Activated naive CD4-positive, alpha-beta T cell treated with anti-CD3 and anti-CD28 coated beads, Interleukin-2, amount 10 ng/mL, durations not matched to agents 7 days and 5 days (primary cell): ENCODE data around the gene MMP13.
"Not testable (repeated sequence)": the region's sequence is repeated elsewhere in the genome, so short reads cannot be mapped to it uniquely, and the experiment has no call there.

ENCODE experiments used
- CTCF ChIA-PET: fragments of 350-600 bp; sonication (Branson Sonifier 250); formaldehyde crosslinking; loops from one replicate; lab custom pipeline; 2021; ENCODE audit warnings: antibody characterized with exemption; lab: Charles Lee
- DNase-seq: peaks from one replicate; pipeline ENCODE4 v3.0.0-alpha.2; 2020
- H3K27ac Mint-ChIP-seq: one replicate; pipeline ENCODE4 v1.8.0; 2021; ENCODE audit warnings: mild to moderate bottlenecking, moderate library complexity, mixed read lengths
- H3K27me3 Mint-ChIP-seq: one replicate; pipeline ENCODE4 v1.8.0; 2021; ENCODE audit warnings: mild to moderate bottlenecking, mixed read lengths
- H3K36me3 Mint-ChIP-seq: one replicate; pipeline ENCODE4 v1.8.0; 2021; ENCODE audit warnings: mixed read lengths
- H3K4me1 Mint-ChIP-seq: one replicate; pipeline ENCODE4 v1.8.0; 2021; ENCODE audit warnings: mixed read lengths
- H3K4me3 Mint-ChIP-seq: one replicate; pipeline ENCODE4 v1.8.0; 2021; ENCODE audit warnings: mild to moderate bottlenecking, moderate library complexity, mixed read lengths
- H3K9me3 Mint-ChIP-seq: one replicate; pipeline ENCODE4 v1.8.0; 2021; ENCODE audit warnings: mixed read lengths

The MMP13 gene

GRCh38 chr11:102928247-102928646, 27.3 kb downstream of the MMP13 start:
- Mint-ChIP-seq H3K27ac (no peak overlapping the region), H3K9me3 (no peaks in the 10 kb centered on the region), H3K4me1 (no peaks in the 10 kb centered on the region), H3K36me3 (no peaks in the 10 kb centered on the region), H3K27me3 (peaks cover 8% of the 10 kb centered on the region), H3K4me3 (no peak overlapping the region)
- no peak for DNase-seq
- CTCF ChIA-PET: interaction anchor here (0.9 kb wide), 1 partner anchor 8 kb away, joined by 3 read pairs; no protein-coding TSS in a partner anchor

GRCh38 chr11:102927624-102927990, 27.9 kb downstream of the MMP13 start:
- Mint-ChIP-seq H3K27me3 (peaks cover 12% of the 10 kb centered on the region), H3K4me1 (no peaks in the 10 kb centered on the region), H3K27ac (no peak overlapping the region), H3K4me3 (no peak overlapping the region), H3K36me3 (no peaks in the 10 kb centered on the region), H3K9me3 (no peaks in the 10 kb centered on the region)
- DNase-seq: no peak
- CTCF ChIA-PET: interaction anchor here (1.6 kb wide), 1 partner anchor 263 kb away, joined by 4 read pairs; no protein-coding TSS in a partner anchor

GRCh38 chr11:102926961-102927623, 28.4 kb downstream of the MMP13 start:
- CTCF ChIA-PET: interaction anchor here (1.5 to 1.6 kb wide), 2 partner anchors 13 to 263 kb away, joined by 3 to 4 read pairs; no protein-coding TSS in a partner anchor
- peaks cover 14% of the 10 kb centered on the region for H3K27me3 Mint-ChIP-seq
- no peak for DNase-seq
- no peaks in the 10 kb centered on the region for H3K4me1 Mint-ChIP-seq
- H3K36me3 Mint-ChIP-seq: no peaks in the 10 kb centered on the region
- no peak overlapping the region for H3K4me3 Mint-ChIP-seq
- H3K27ac Mint-ChIP-seq: no peak overlapping the region
- no peaks in the 10 kb centered on the region for H3K9me3 Mint-ChIP-seq

- CTCF ChIA-PET: interaction anchor here (1.5 to 1.6 kb wide), 2 partner anchors 14 to 262 kb away, joined by 3 to 4 read pairs; no protein-coding TSS in a partner anchor
- no peak overlapping the region for H3K4me3 Mint-ChIP-seq
Measured at GRCh38 chr11:102926517-102926916, 29.0 kb downstream of the MMP13 start.

GRCh38 chr11:102925988-102926387, 29.5 kb downstream of the MMP13 start:
- H3K4me1 Mint-ChIP-seq: no peaks in the 10 kb centered on the region
- no peaks in the 10 kb centered on the region for H3K36me3 Mint-ChIP-seq
- no peak overlapping the region for H3K4me3 Mint-ChIP-seq
- H3K27ac Mint-ChIP-seq: no peak overlapping the region
- H3K9me3 Mint-ChIP-seq: no peaks in the 10 kb centered on the region
- CTCF ChIA-PET: interaction anchor here (1.5 to 1.6 kb wide), 2 partner anchors 14 to 261 kb away, joined by 3 to 4 read pairs; no protein-coding TSS in a partner anchor
- peaks cover 11% of the 10 kb centered on the region for H3K27me3 Mint-ChIP-seq
- no peak for DNase-seq

More at GRCh38 chr11:102926517-102926916, 29.0 kb downstream of the MMP13 start:
- Mint-ChIP-seq H3K4me1 (no peaks in the 10 kb centered on the region), H3K27ac (no peak overlapping the region), H3K36me3 (no peaks in the 10 kb centered on the region), H3K9me3 (no peaks in the 10 kb centered on the region), H3K27me3 (peaks cover 12% of the 10 kb centered on the region)
- DNase-seq: no peak

- CTCF ChIA-PET: no interaction called here
- no peak overlapping the region for H3K27ac Mint-ChIP-seq
- no peaks in the 10 kb centered on the region for H3K36me3 Mint-ChIP-seq
- no peaks in the 10 kb centered on the region for H3K9me3 Mint-ChIP-seq
- DNase-seq: no peak
- H3K4me3 Mint-ChIP-seq: no peak overlapping the region
- peaks cover 5% of the 10 kb centered on the region for H3K4me1 Mint-ChIP-seq
- peaks cover 11% of the 10 kb centered on the region for H3K27me3 Mint-ChIP-seq
Measured at GRCh38 chr11:102924851-102925380, 30.6 kb downstream of the MMP13 start.

- CTCF ChIA-PET: interaction anchor here (1.1 to 1.5 kb wide), 2 partner anchors 18 to 20 kb away, joined by 3 to 5 read pairs; no protein-coding TSS in a partner anchor
- Mint-ChIP-seq H3K27ac (no peak overlapping the region), H3K9me3 (no peaks in the 10 kb centered on the region), H3K36me3 (no peaks in the 10 kb centered on the region), H3K4me1 (peaks cover 5% of the 10 kb centered on the region), H3K27me3 (peaks cover 14% of the 10 kb centered on the region), H3K4me3 (no peak overlapping the region)
- DNase-seq: no peak
Measured at GRCh38 chr11:102921587-102922220, 33.8 kb downstream of the MMP13 start.

- Mint-ChIP-seq H3K36me3 (no peaks in the 10 kb centered on the region), H3K4me3 (no peak overlapping the region), H3K9me3 (no peaks in the 10 kb centered on the region), H3K27me3 (peaks cover 15% of the 10 kb centered on the region), H3K4me1 (peaks cover 5% of the 10 kb centered on the region), H3K27ac (no peak overlapping the region)
- no peak for DNase-seq
- CTCF ChIA-PET: interaction anchor here (0.9 to 1.2 kb wide), 3 partner anchors 8 to 89 kb away, joined by 3 to 7 read pairs (median 3); no protein-coding TSS in a partner anchor
Measured at GRCh38 chr11:102920118-102920684, 35.3 kb downstream of the MMP13 start.

GRCh38 chr11:102915044-102915375, 40.5 kb downstream of the MMP13 start:
- no peaks in the 10 kb centered on the region for H3K9me3 Mint-ChIP-seq
- no peaks in the 10 kb centered on the region for H3K36me3 Mint-ChIP-seq
- peaks cover 2% of the 10 kb centered on the region for H3K4me1 Mint-ChIP-seq

GRCh38 chr11:102914238-102915043, 41.1 kb downstream of the MMP13 start:
- H3K4me3 Mint-ChIP-seq: no peak overlapping the region
- no peaks in the 10 kb centered on the region for H3K9me3 Mint-ChIP-seq
- no peaks in the 10 kb centered on the region for H3K4me1 Mint-ChIP-seq
- peaks cover 11% of the 10 kb centered on the region for H3K27me3 Mint-ChIP-seq
- H3K36me3 Mint-ChIP-seq: no peaks in the 10 kb centered on the region
- CTCF ChIA-PET: interaction anchor here (1.0 to 1.6 kb wide), 8 partner anchors 15 to 143 kb away, joined by 3 to 18 read pairs (median 6); no protein-coding TSS in a partner anchor
- no peak overlapping the region for H3K27ac Mint-ChIP-seq
- DNase-seq: no peak

More at GRCh38 chr11:102915044-102915375, 40.5 kb downstream of the MMP13 start:
- Mint-ChIP-seq H3K4me3 (no peak overlapping the region), H3K27me3 (peaks cover 11% of the 10 kb centered on the region), H3K27ac (no peak overlapping the region)
- CTCF ChIA-PET: interaction anchor here (1.0 to 1.6 kb wide), 8 partner anchors 14 to 142 kb away, joined by 3 to 18 read pairs (median 6); no protein-coding TSS in a partner anchor
- DNase-seq: no peak

- Mint-ChIP-seq H3K4me3 (no peak overlapping the region), H3K27ac (no peak overlapping the region), H3K27me3 (peaks cover 11% of the 10 kb centered on the region), H3K9me3 (no peaks in the 10 kb centered on the region), H3K4me1 (no peaks in the 10 kb centered on the region), H3K36me3 (no peaks in the 10 kb centered on the region)
- CTCF ChIA-PET: interaction anchor here (1.6 kb wide), 1 partner anchor 29 kb away, joined by 6 read pairs; no protein-coding TSS in a partner anchor
- no peak for DNase-seq
Measured at GRCh38 chr11:102912482-102912830, 43.1 kb downstream of the MMP13 start.

- Mint-ChIP-seq H3K9me3 (no peaks in the 10 kb centered on the region), H3K4me3 (no peak overlapping the region), H3K4me1 (no peaks in the 10 kb centered on the region), H3K36me3 (no peaks in the 10 kb centered on the region), H3K27me3 (peaks cover 10% of the 10 kb centered on the region), H3K27ac (no peak overlapping the region)
- CTCF ChIA-PET: interaction anchor here (1.6 kb wide), 1 partner anchor 29 kb away, joined by 6 read pairs; no protein-coding TSS in a partner anchor
- DNase-seq: no peak
Measured at GRCh38 chr11:102911758-102912481, 43.6 kb downstream of the MMP13 start.

GRCh38 chr11:102905848-102906247, 49.7 kb downstream of the MMP13 start:
- DNase-seq, H3K4me3 Mint-ChIP-seq, H3K27ac Mint-ChIP-seq, H3K27me3 Mint-ChIP-seq, H3K9me3 Mint-ChIP-seq, CTCF ChIA-PET, H3K4me1 Mint-ChIP-seq, H3K36me3 Mint-ChIP-seq: not testable (repeated sequence)
